ENCODE measurements around the gene CELA2A.
"Not testable (repeated sequence)": the region's sequence is repeated elsewhere in the genome, so short reads cannot be mapped to it uniquely, and the experiment has no call there.

CELA2A gene

GRCh38 chr1:15504436-15504835, 47.9 kb downstream of the CELA2A start:
- DNase-seq, result no peak

GRCh38 chr1:15506831-15507230, 50.3 kb downstream of the CELA2A start:
- no peak for DNase-seq

GRCh38 chr1:15507278-15507677, 50.7 kb downstream of the CELA2A start:
- peak; percentile 23 for DNase-seq

- DNase-seq, result peak; percentile 50
These were observed 52.4 kb downstream of the CELA2A start for GRCh38 chr1:15508700-15509487.

GRCh38 chr1:15509586-15509985, 53.1 kb downstream of the CELA2A start:
- peak; percentile 23 for DNase-seq

GRCh38 chr1:15510611-15511405, 54.3 kb downstream of the CELA2A start:
- DNase-seq, result peak; percentile 44

- peak; percentile 31 for DNase-seq
These were observed 56.7 kb downstream of the CELA2A start for GRCh38 chr1:15513192-15513591.

- no peak for DNase-seq
These were observed 57.4 kb downstream of the CELA2A start for GRCh38 chr1:15513919-15514318.

- not testable (repeated sequence) for DNase-seq
These were observed 58.0 kb downstream of the CELA2A start for GRCh38 chr1:15514557-15514956.

GRCh38 chr1:15515022-15515663, 58.6 kb downstream of the CELA2A start:
- peak; percentile 28 for DNase-seq

- peak; percentile 12 for DNase-seq
These were observed 63.1 kb downstream of the CELA2A start for GRCh38 chr1:15519625-15520024.

- DNase-seq, result peak; percentile 26
These were observed 64.8 kb downstream of the CELA2A start for GRCh38 chr1:15521206-15521906.

Measured in islet precursor cell (in vitro differentiated cells).